Measurements from ENCODE around the gene PALLD.
"Not testable (repeated sequence)": the region's sequence is repeated elsewhere in the genome, so short reads cannot be mapped to it uniquely, and the experiment has no call there.

PALLD gene

GRCh38 chr4:168725930-168726329, 229.1 kb downstream of the PALLD start:
- Histone ChIP-seq H3K4me3 (ENCODE audit: low read depth, low read length) (no peak overlapping the region), H3K9me3 (ENCODE audit: severe bottlenecking) (no peaks in the 10 kb centered on the region), H3K27me3 (ENCODE audit: insufficient read depth, low read depth, severe bottlenecking) (no peaks in the 10 kb centered on the region), H3K27ac (no peak overlapping the region), H3K36me3 (no peaks in the 10 kb centered on the region)
- no peak for TF ChIP-seq CTCF (IDR thresholded peaks at IDR 0.05; ENCODE audit: low read depth, low read length)
- no peak for DNase-seq

- H3K27ac ChIP-seq; H3K27me3 ChIP-seq (ENCODE audit: insufficient read depth, low read depth, severe bottlenecking); H3K4me3 ChIP-seq (ENCODE audit: low read depth, low read length); DNase-seq; H3K36me3 ChIP-seq; H3K9me3 ChIP-seq (ENCODE audit: severe bottlenecking): not testable (repeated sequence)
These were observed 230.3 kb downstream of the PALLD start for GRCh38 chr4:168727181-168727580.

GRCh38 chr4:168731006-168731636, 234.3 kb downstream of the PALLD start:
- H3K4me3 ChIP-seq (ENCODE audit: low read depth, low read length): no peak overlapping the region
- no peaks in the 10 kb centered on the region for H3K27me3 ChIP-seq (ENCODE audit: insufficient read depth, low read depth, severe bottlenecking)
- H3K27ac ChIP-seq: no peak overlapping the region
- no peaks in the 10 kb centered on the region for H3K36me3 ChIP-seq
- no peak for TF ChIP-seq CTCF (IDR thresholded peaks at IDR 0.05; ENCODE audit: low read depth, low read length)
- no peaks in the 10 kb centered on the region for H3K9me3 ChIP-seq (ENCODE audit: severe bottlenecking)
- DNase-seq: no peak

GRCh38 chr4:168731706-168732414, 235.0 kb downstream of the PALLD start:
- no peaks in the 10 kb centered on the region for H3K27me3 ChIP-seq (ENCODE audit: insufficient read depth, low read depth, severe bottlenecking)
- no peaks in the 10 kb centered on the region for H3K36me3 ChIP-seq
- H3K4me3 ChIP-seq (ENCODE audit: low read depth, low read length): no peak overlapping the region
- no peak overlapping the region for H3K27ac ChIP-seq
- DNase-seq: no peak
- no peaks in the 10 kb centered on the region for H3K9me3 ChIP-seq (ENCODE audit: severe bottlenecking)
- TF ChIP-seq CTCF (IDR thresholded peaks at IDR 0.05; ENCODE audit: low read depth, low read length): no peak

- H3K9me3 ChIP-seq (ENCODE audit: severe bottlenecking): no peaks in the 10 kb centered on the region
- H3K27ac ChIP-seq: no peak overlapping the region
- H3K27me3 ChIP-seq (ENCODE audit: insufficient read depth, low read depth, severe bottlenecking): no peaks in the 10 kb centered on the region
- no peak for DNase-seq
- no peaks in the 10 kb centered on the region for H3K36me3 ChIP-seq
- TF ChIP-seq CTCF (IDR thresholded peaks at IDR 0.05; ENCODE audit: low read depth, low read length): no peak
- no peak overlapping the region for H3K4me3 ChIP-seq (ENCODE audit: low read depth, low read length)
These were observed 235.9 kb downstream of the PALLD start for GRCh38 chr4:168732714-168733113.

GRCh38 chr4:168734703-168735678, 238.1 kb downstream of the PALLD start:
- Histone ChIP-seq H3K27ac (no peak overlapping the region), H3K9me3 (ENCODE audit: severe bottlenecking) (no peaks in the 10 kb centered on the region), H3K4me3 (ENCODE audit: low read depth, low read length) (no peak overlapping the region), H3K36me3 (no peaks in the 10 kb centered on the region), H3K27me3 (ENCODE audit: insufficient read depth, low read depth, severe bottlenecking) (no peaks in the 10 kb centered on the region)
- no peak for DNase-seq
- no peak for TF ChIP-seq CTCF (IDR thresholded peaks at IDR 0.05; ENCODE audit: low read depth, low read length)

All from WERI-Rb-1 (cell line).